Measurements from ENCODE around the gene HIPK1.
"Not testable (repeated sequence)": the region's sequence is repeated elsewhere in the genome, so short reads cannot be mapped to it uniquely, and the experiment has no call there.

Gene HIPK1

DNA sequence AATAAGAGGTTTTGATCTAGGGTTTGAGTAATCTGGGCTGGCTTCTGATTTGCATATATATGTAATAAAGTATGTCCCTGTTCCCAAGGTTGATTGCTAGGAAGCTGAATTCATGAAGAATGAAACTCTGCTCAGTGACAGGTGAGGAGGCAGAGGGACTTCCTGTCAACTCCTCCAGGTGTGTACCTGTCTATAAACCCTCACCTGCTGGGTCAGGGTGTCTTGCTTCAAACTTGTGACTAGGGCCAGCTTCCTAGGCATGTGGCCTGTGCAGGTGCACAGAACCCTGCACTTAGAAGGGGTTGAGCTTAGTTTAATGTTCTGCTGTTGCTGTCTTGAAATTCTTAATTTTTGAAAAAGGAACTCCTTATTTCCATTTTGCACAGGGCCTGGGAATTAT is 71.3 kb downstream of the HIPK1 start:
- Histone ChIP-seq H3K4me3 (ENCODE audit: low read depth, low read length) (no peak overlapping the region), H3K27ac (ENCODE audit: low read depth, low read length) (no peak overlapping the region), H3K4me1 (ENCODE audit: control insufficient read depth, insufficient read depth, low read length) (peaks cover 28% of the 10 kb centered on the region), H3K27me3 (ENCODE audit: control insufficient read depth, insufficient read depth, low read length) (no peaks in the 10 kb centered on the region), H3K9me3 (ENCODE audit: control insufficient read depth, insufficient read depth, low read depth, low read length) (peaks cover 29% of the 10 kb centered on the region), H3K36me3 (ENCODE audit: control insufficient read depth, insufficient read depth, low read length) (no peaks in the 10 kb centered on the region), H3K9ac (ENCODE audit: low read length) (no peak overlapping the region)

- no peaks in the 10 kb centered on the region for H3K36me3 ChIP-seq (ENCODE audit: control insufficient read depth, insufficient read depth, low read length)
- no peak overlapping the region for H3K9ac ChIP-seq (ENCODE audit: low read length)
- H3K27me3 ChIP-seq (ENCODE audit: control insufficient read depth, insufficient read depth, low read length), result no peaks in the 10 kb centered on the region
- H3K27ac ChIP-seq (ENCODE audit: low read depth, low read length), result no peak overlapping the region; the same call in 1 of the 2 replicates
- peaks cover 29% of the 10 kb centered on the region for H3K4me1 ChIP-seq (ENCODE audit: control insufficient read depth, insufficient read depth, low read length)
- no peak overlapping the region for H3K4me3 ChIP-seq (ENCODE audit: low read depth, low read length)
- peaks cover 26% of the 10 kb centered on the region for H3K9me3 ChIP-seq (ENCODE audit: control insufficient read depth, insufficient read depth, low read depth, low read length)
Measured at GRCh38 chr1:114002492-114003239, 73.5 kb downstream of the HIPK1 start.

DNA sequence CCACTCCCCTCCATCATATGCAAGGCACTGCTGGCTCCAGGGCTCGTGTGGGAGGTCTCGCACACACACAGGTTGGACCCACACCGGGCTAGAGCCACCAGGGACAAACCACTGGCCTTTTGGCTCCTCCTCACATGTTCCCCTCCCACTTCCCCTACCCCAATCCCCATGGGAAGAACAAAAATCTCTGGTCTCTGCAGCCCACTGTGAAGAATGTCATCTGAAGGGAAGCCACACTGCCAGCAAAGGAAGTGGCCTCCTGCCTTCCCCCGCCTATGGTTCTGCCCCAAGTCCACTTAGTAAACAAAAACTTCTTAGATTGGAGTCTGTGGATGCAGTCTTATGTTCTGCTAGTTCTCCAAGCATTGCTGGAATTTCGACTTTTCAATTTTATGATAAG is 74.3 kb downstream of the HIPK1 start:
- Histone ChIP-seq H3K36me3 (ENCODE audit: control insufficient read depth, insufficient read depth, low read length) (no peaks in the 10 kb centered on the region), H3K9me3 (ENCODE audit: control insufficient read depth, insufficient read depth, low read depth, low read length) (peaks cover 26% of the 10 kb centered on the region), H3K9ac (ENCODE audit: low read length) (no peak overlapping the region), H3K27ac (ENCODE audit: low read depth, low read length) (no peak overlapping the region), H3K4me3 (ENCODE audit: low read depth, low read length) (no peak overlapping the region), H3K4me1 (ENCODE audit: control insufficient read depth, insufficient read depth, low read length) (peaks cover 36% of the 10 kb centered on the region), H3K27me3 (ENCODE audit: control insufficient read depth, insufficient read depth, low read length) (no peaks in the 10 kb centered on the region)

DNA sequence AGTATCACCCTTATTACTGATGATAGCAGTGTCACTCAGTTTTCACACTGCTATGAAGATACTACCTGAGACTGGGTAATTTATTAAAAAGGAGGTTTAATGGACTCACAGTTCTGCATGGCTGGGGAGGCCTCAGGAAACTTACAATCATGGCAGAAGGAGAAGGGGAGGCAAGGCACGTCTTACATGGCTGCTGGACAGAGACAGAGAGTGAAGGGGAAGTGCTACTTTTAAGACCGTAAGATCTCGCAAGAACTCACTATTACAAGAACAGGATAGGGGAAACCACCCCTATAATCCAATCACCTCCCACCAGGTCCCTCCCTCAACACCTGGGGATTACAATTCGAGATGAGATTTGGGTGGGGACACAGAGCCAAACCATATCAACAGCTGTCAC is 77.7 kb downstream of the HIPK1 start:
- H3K36me3 ChIP-seq (ENCODE audit: control insufficient read depth, insufficient read depth, low read length); H3K27ac ChIP-seq (ENCODE audit: low read depth, low read length); H3K9ac ChIP-seq (ENCODE audit: low read length); H3K27me3 ChIP-seq (ENCODE audit: control insufficient read depth, insufficient read depth, low read length); H3K4me3 ChIP-seq (ENCODE audit: low read depth, low read length): not testable (repeated sequence)
- Histone ChIP-seq H3K9me3 (ENCODE audit: control insufficient read depth, insufficient read depth, low read depth, low read length) (peaks cover 26% of the 10 kb centered on the region), H3K4me1 (ENCODE audit: control insufficient read depth, insufficient read depth, low read length) (peaks cover 35% of the 10 kb centered on the region)

- peaks cover 21% of the 10 kb centered on the region for H3K4me1 ChIP-seq (ENCODE audit: control insufficient read depth, insufficient read depth, low read length)
- H3K36me3 ChIP-seq (ENCODE audit: control insufficient read depth, insufficient read depth, low read length), result no peaks in the 10 kb centered on the region
- no peak overlapping the region for H3K9ac ChIP-seq (ENCODE audit: low read length)
- no peak overlapping the region for H3K27ac ChIP-seq (ENCODE audit: low read depth, low read length)
- no peak overlapping the region for H3K4me3 ChIP-seq (ENCODE audit: low read depth, low read length)
- H3K9me3 ChIP-seq (ENCODE audit: control insufficient read depth, insufficient read depth, low read depth, low read length), result peaks cover 26% of the 10 kb centered on the region
- no peaks in the 10 kb centered on the region for H3K27me3 ChIP-seq (ENCODE audit: control insufficient read depth, insufficient read depth, low read length)
Measured at GRCh38 chr1:114008480-114008941, 79.4 kb downstream of the HIPK1 start.

DNA sequence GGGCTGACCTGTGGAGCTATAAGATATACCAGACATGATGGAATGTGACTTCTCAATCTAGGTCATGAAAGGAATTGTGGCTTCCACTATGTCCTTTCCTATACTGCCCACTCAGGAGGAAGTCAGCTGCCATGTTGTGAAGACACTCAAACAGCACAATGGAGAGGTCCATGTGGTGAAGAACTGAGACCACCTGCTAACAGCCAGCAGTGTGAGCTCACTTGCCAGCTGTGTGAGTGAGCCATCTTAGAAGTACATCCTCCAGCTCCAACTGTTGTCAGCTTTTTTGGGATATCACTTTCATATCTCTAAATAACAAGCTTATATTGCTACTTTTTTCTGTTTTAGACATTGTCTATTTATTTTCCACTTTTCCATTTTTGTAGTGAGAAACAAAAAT is 79.9 kb downstream of the HIPK1 start:
- H3K4me3 ChIP-seq (ENCODE audit: low read depth, low read length), result no peak overlapping the region
- no peak overlapping the region for H3K27ac ChIP-seq (ENCODE audit: low read depth, low read length)
- H3K4me1 ChIP-seq (ENCODE audit: control insufficient read depth, insufficient read depth, low read length), result peaks cover 21% of the 10 kb centered on the region
- H3K9me3 ChIP-seq (ENCODE audit: control insufficient read depth, insufficient read depth, low read depth, low read length), result peaks cover 25% of the 10 kb centered on the region
- no peak overlapping the region for H3K9ac ChIP-seq (ENCODE audit: low read length)
- no peaks in the 10 kb centered on the region for H3K36me3 ChIP-seq (ENCODE audit: control insufficient read depth, insufficient read depth, low read length)
- H3K27me3 ChIP-seq (ENCODE audit: control insufficient read depth, insufficient read depth, low read length), result no peaks in the 10 kb centered on the region

DNA sequence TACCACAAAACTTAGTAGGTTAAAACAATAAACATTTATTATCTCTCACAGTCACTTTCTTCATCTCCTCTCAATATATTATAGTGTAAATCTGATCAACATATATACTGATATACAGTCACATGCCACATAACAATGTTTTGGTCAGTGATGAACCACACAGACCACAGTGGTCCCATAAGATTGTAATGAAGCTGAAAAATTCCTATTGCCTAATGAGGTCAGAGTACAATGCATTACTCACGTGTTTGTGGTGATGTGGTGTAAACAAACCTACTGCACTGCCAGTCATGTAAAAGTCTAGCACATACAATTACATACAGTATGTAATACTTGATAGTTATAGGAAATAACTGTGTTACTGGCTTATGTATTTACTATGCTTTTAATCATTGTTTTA is 80.3 kb downstream of the HIPK1 start:
- no peaks in the 10 kb centered on the region for H3K27me3 ChIP-seq (ENCODE audit: control insufficient read depth, insufficient read depth, low read length)
- no peak overlapping the region for H3K4me3 ChIP-seq (ENCODE audit: low read depth, low read length)
- H3K9me3 ChIP-seq (ENCODE audit: control insufficient read depth, insufficient read depth, low read depth, low read length), result peaks cover 21% of the 10 kb centered on the region
- H3K4me1 ChIP-seq (ENCODE audit: control insufficient read depth, insufficient read depth, low read length), result peaks cover 21% of the 10 kb centered on the region
- H3K9ac ChIP-seq (ENCODE audit: low read length), result no peak overlapping the region
- no peaks in the 10 kb centered on the region for H3K36me3 ChIP-seq (ENCODE audit: control insufficient read depth, insufficient read depth, low read length)
- H3K27ac ChIP-seq (ENCODE audit: low read depth, low read length), result no peak overlapping the region

DNA sequence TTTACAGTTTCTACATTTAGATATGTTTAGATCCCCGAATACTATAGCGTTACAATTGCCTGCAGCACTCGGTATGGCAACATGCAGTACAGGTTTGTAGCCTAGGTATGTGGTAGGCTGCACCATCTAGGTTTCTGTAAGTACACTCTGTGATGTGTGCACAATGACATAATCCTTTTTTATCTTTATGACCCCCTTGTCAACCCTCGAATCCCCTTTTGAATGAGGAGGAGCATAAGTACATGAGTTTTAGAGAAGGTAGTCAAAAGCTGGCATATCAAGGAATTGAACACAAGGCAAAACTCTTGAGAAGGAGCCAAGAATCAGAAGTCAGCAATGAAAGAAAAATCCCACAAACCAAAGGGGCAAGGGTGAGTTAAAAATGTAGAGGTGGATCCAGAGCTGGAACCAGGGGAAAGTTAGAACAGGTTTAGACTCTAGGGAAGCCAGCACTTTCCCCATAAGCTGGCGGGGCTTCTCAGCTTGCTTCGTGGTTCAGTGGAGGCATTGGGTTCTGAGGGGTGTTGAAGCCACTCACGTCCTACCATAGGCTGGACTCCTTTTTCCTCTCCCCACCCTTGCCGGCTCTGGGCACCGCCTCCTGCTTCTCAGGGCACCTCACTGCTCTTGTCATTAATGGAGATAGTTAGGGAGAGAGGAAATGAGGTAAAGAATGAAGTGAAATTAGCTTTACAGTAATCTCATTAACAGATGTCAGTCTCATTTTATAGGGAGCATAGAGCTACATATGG is 81.5 kb downstream of the HIPK1 start:
- Histone ChIP-seq H3K36me3 (ENCODE audit: control insufficient read depth, insufficient read depth, low read length) (peaks cover 3% of the 10 kb centered on the region; the same call in 1 of the 2 replicates), H3K9ac (ENCODE audit: low read length) (no peak overlapping the region), H3K9me3 (ENCODE audit: control insufficient read depth, insufficient read depth, low read depth, low read length) (peaks cover 9% of the 10 kb centered on the region; the same call in 1 of the 2 replicates), H3K4me1 (ENCODE audit: control insufficient read depth, insufficient read depth, low read length) (peaks cover 21% of the 10 kb centered on the region), H3K4me3 (ENCODE audit: low read depth, low read length) (no peak overlapping the region), H3K27ac (ENCODE audit: low read depth, low read length) (no peak overlapping the region), H3K27me3 (ENCODE audit: control insufficient read depth, insufficient read depth, low read length) (no peaks in the 10 kb centered on the region)

GRCh38 chr1:114011796-114012195 is 82.7 kb downstream of the HIPK1 start:
- Histone ChIP-seq H3K9ac (ENCODE audit: low read length) (no peak overlapping the region), H3K36me3 (ENCODE audit: control insufficient read depth, insufficient read depth, low read length) (peaks cover 6% of the 10 kb centered on the region; the same call in 1 of the 2 replicates), H3K9me3 (ENCODE audit: control insufficient read depth, insufficient read depth, low read depth, low read length) (peaks cover 2% of the 10 kb centered on the region; the same call in 1 of the 2 replicates), H3K4me1 (ENCODE audit: control insufficient read depth, insufficient read depth, low read length) (peaks cover 21% of the 10 kb centered on the region), H3K4me3 (ENCODE audit: low read depth, low read length) (no peak overlapping the region), H3K27me3 (ENCODE audit: control insufficient read depth, insufficient read depth, low read length) (no peaks in the 10 kb centered on the region), H3K27ac (ENCODE audit: low read depth, low read length) (no peak overlapping the region)

DNA sequence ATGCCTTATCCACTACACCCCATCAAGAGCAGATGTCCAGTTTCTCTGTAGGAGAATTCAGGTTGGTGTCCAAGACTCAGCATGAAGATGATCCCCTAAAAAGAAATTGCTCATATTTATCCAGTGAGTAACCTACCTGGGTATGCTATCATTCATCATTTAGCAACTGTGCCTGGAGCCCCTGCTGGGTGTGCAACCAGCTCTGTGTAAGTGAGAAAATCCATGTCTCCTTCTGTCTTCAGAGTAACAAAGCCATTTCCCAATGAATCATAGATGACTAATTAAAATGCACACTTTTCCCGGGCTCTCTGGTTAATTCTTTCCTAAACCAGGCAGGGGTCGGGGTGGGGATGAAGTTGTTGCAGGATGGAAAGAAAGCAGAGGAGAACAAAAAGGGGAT is 86.0 kb downstream of the HIPK1 start:
- Histone ChIP-seq H3K27ac (ENCODE audit: low read depth, low read length) (no peak overlapping the region), H3K4me3 (ENCODE audit: low read depth, low read length) (no peak overlapping the region), H3K9me3 (ENCODE audit: control insufficient read depth, insufficient read depth, low read depth, low read length) (peaks cover 11% of the 10 kb centered on the region), H3K27me3 (ENCODE audit: control insufficient read depth, insufficient read depth, low read length) (no peaks in the 10 kb centered on the region), H3K36me3 (ENCODE audit: control insufficient read depth, insufficient read depth, low read length) (peaks cover 11% of the 10 kb centered on the region), H3K9ac (ENCODE audit: low read length) (no peak overlapping the region), H3K4me1 (ENCODE audit: control insufficient read depth, insufficient read depth, low read length) (peaks cover 7% of the 10 kb centered on the region; the same call in 1 of the 2 replicates)

GRCh38 chr1:114019724-114020123 is 90.6 kb downstream of the HIPK1 start:
- H3K4me1 ChIP-seq (ENCODE audit: control insufficient read depth, insufficient read depth, low read length), result peaks cover 13% of the 10 kb centered on the region
- H3K27ac ChIP-seq (ENCODE audit: low read depth, low read length); H3K27me3 ChIP-seq (ENCODE audit: control insufficient read depth, insufficient read depth, low read length); H3K9ac ChIP-seq (ENCODE audit: low read length); H3K4me3 ChIP-seq (ENCODE audit: low read depth, low read length): not testable (repeated sequence)
- peaks cover 18% of the 10 kb centered on the region for H3K36me3 ChIP-seq (ENCODE audit: control insufficient read depth, insufficient read depth, low read length)
- peaks cover 12% of the 10 kb centered on the region for H3K9me3 ChIP-seq (ENCODE audit: control insufficient read depth, insufficient read depth, low read depth, low read length)
